HG03460 (cell line): ENCODE results near the gene HERC4.

Source experiments
- ATAC-seq: cut with Tn5 transposase; IDR thresholded peaks from one replicate; pipeline ENCODE4 v1.9.1; 2021; ENCODE audit not compliant: unreplicated experiment

Gene HERC4, protein sequence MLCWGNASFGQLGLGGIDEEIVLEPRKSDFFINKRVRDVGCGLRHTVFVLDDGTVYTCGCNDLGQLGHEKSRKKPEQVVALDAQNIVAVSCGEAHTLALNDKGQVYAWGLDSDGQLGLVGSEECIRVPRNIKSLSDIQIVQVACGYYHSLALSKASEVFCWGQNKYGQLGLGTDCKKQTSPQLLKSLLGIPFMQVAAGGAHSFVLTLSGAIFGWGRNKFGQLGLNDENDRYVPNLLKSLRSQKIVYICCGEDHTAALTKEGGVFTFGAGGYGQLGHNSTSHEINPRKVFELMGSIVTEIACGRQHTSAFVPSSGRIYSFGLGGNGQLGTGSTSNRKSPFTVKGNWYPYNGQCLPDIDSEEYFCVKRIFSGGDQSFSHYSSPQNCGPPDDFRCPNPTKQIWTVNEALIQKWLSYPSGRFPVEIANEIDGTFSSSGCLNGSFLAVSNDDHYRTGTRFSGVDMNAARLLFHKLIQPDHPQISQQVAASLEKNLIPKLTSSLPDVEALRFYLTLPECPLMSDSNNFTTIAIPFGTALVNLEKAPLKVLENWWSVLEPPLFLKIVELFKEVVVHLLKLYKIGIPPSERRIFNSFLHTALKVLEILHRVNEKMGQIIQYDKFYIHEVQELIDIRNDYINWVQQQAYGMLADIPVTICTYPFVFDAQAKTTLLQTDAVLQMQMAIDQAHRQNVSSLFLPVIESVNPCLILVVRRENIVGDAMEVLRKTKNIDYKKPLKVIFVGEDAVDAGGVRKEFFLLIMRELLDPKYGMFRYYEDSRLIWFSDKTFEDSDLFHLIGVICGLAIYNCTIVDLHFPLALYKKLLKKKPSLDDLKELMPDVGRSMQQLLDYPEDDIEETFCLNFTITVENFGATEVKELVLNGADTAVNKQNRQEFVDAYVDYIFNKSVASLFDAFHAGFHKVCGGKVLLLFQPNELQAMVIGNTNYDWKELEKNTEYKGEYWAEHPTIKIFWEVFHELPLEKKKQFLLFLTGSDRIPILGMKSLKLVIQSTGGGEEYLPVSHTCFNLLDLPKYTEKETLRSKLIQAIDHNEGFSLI

GRCh38 chr10:68074775-68075549 lies at the start of gene HERC4:
HERC4 (minus strand) TSS chr10:68075283; CDS start chr10:68073108, 2,175 bp downstream.
- peak; percentile 86 for ATAC-seq

- no peak for ATAC-seq
These were observed 49.6 kb upstream of the HERC4 start for GRCh38 chr10:68124718-68125117.

DNA sequence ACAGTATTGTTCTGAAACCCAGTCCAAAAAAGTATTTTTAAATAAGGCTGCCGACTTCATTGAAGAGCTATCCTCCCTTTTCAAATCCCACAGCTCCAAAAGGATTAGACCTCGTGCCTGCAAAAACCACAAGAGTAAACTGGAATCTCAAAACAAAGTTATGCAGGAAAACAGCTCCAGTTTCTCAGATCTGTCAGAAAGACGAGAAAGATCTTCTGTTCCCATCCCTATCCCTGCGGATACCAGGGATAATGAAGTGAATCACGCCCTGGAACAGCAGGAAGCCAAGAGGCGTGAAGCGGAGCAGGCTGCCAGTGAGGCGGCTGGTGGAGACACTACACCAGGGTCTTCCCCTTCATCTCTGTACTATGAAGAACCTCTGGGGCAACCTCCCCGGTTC lies 46.8 kb upstream of the HERC4 start:
- no peak for ATAC-seq

- ATAC-seq, result no peak
These were observed 46.1 kb upstream of the HERC4 start for GRCh38 chr10:68121020-68121743.

GRCh38 chr10:68118657-68119056 lies 43.6 kb upstream of the HERC4 start:
- ATAC-seq, result no peak

GRCh38 chr10:68112837-68113236 lies 37.8 kb upstream of the HERC4 start:
- ATAC-seq, result no peak

- no peak for ATAC-seq
These were observed 36.5 kb upstream of the HERC4 start for GRCh38 chr10:68111584-68111983.

- no peak for ATAC-seq
These were observed 34.9 kb upstream of the HERC4 start for GRCh38 chr10:68110027-68110426.

- no peak for ATAC-seq
These were observed 34.2 kb upstream of the HERC4 start, which contains the start of gene MYPN for GRCh38 chr10:68109331-68109730. MYPN (plus strand) TSS chr10:68109488; CDS start chr10:68121439, 11,951 bp downstream.

DNA sequence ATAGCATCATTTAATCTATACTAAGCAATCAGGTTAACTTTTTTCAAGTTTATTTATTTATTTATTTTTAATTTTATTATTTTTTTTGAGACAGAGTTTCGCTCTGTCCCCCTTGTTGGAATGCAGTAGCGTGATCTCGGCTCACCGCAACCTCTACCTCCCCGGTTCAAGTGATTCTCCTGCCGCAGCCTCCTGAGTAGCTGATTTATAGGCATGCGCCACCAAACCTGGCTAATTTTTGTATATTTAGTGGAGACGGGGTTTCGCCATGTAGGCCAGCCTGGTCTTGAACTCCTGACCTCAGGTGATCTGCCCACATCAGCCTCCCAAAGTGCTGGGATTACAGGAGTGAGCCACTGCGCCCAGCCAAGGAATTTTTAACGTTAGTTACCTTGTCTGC lies 33.6 kb upstream of the HERC4 start:
- no peak for ATAC-seq

- ATAC-seq, result no peak
These were observed 33.0 kb upstream of the HERC4 start for GRCh38 chr10:68108051-68108450.

GRCh38 chr10:68107651-68108050 lies 32.6 kb upstream of the HERC4 start:
- no peak for ATAC-seq

DNA sequence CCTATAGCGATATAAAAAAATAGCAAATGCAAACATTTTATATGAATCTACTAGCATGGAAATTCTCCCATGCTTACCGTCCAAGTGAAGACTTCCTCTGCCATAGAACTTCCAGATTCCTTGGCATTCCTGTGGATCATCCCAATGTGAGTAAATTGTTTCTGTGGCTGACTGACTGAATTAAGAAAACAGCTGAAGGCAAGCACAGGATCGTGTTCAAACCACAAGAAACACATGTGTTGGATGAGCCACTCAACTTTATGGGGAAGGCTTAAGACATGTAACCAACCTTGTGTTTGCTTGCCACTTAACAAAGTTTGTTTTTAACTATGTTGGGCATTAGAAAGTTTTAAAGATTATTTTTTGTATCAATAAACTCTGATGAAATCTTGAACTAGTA lies 31.6 kb upstream of the HERC4 start:
- no peak for ATAC-seq

DNA sequence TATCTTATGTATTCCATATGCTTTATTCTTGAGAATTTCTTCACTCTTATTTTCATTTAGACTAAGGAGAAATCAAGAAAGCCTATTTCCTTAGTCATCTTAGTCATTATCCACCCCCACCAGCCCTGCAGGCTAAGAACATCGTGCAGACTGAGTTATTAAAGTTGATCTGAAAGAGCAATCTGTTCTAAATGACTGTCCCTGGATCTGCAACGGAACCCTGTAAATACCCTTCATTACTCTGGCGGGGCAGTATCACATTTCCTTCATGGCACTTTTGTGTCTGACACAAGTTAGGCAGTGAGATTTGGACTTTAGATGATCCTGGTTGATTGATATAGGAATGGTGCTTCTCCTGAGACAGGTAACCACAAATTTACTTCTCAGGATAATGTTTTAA lies 30.7 kb upstream of the HERC4 start:
- ATAC-seq, result no peak

- ATAC-seq, result no peak
These were observed 28.8 kb upstream of the HERC4 start for GRCh38 chr10:68103901-68104300.

DNA sequence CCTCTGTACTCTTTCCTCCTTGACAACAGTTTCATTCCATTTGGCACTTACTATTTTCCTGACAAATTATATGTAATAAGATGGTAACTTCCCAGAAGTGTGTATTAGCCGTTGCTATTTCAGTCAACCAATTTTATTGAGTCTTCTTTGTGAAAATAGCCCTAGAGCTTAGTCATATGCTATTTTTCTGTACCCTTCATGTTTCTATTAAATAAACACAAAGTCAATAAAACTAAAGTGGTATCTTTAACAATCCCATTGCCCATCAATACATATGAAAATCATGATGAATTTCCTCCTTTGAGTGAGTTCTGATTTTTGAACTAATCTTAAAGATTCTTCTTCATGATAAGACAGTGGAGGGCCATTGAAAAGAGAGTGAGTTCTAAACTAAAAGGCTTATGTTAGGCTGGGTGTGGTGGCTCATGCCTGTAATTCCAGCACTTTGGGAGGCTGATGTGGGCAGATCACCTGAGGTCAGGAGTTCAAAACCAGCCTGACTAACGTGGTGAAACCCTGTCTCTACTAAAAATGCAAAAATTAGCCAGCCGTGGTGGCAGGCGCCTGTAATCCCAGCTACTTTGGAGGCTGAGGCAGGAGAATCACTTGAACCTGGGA lies 28.3 kb upstream of the HERC4 start:
- ATAC-seq, result no peak

DNA sequence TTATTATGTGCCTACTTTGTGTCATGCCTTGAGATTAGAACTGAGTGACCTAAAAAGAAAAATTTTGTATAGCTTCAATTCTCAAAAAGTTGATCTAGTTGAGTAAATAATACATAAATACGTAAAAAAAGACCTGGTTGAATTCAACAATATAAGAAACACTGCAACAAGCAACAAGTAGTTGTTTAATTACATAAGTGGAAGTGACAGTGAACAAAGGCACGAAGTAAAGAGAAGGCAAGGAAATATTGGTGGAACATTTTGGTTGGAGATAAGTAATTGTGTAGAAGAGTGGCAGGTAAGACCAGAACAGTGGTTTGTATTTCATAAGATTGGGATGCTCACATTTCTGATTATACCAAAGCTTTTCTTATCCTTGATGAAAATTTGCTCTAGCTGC lies 26.0 kb upstream of the HERC4 start:
- no peak for ATAC-seq

GRCh38 chr10:68099736-68100135 lies 24.7 kb upstream of the HERC4 start:
- ATAC-seq, result no peak

GRCh38 chr10:68096913-68097516 lies 21.9 kb upstream of the HERC4 start:
- no peak for ATAC-seq
